Peyer's patch (tissue), 4 donors: ENCODE data around the gene NDUFS6.

ENCODE experiments used
- CTCF ChIP-seq, 6 experiments: fragments of 450-650 bp in 4 of 6; fragments of 200-600 bp in 2 of 6; sonication (generic) in 1 of 6; IDR thresholded peaks; one replicate each; pipeline ENCODE4 v1.5.1; 2017 to 2019; ENCODE audit warnings: antibody characterized with exemption in 6 of 6, mild to moderate bottlenecking in 3 of 6, moderate library complexity in 1 of 6
- POLR2A ChIP-seq, 2 donors: fragments of 450-650 bp; IDR thresholded peaks; one replicate each; pipeline ENCODE4 v1.5.1; 2017; ENCODE audit warnings: antibody characterized with exemption in 2 of 2, mild to moderate bottlenecking in 2 of 2, moderate library complexity in 2 of 2

DNA sequence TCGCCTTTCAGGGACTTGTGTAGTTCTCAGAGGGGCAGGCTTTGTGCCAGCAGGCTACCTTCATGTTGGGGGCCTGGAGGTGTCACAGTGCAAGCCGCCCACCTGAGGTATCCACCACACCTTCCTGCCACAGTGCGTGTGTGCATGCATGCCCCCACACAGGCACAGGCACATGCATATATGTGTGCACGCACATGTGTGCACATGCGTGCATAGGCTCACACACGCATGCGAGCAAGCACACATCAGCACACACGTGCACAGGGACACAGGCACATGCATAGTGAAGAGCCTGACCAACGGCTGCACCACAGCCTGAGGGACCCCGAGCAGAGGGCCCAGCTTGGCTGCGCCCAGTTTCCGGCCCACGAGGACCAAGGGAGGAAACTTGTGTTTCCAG lies 45.4 kb downstream of the NDUFS6 start:
- TF ChIP-seq CTCF (IDR thresholded peaks at IDR 0.05) (no peak), POLR2A (IDR thresholded peaks at IDR 0.05) (no peak)
